ENCODE data around the gene RBM19. TPM values are rescaled to one million over a fixed set of nuclear protein-coding genes. Genes with fewer than 3 reads are reported as not detected.

Gene RBM19
- total RNA-seq, 2 donors from 2014 or later = 38.6 to 43.1 TPM

GRCh38 chr12:113772505-113773030 lies 193.6 kb downstream of the RBM19 start:
- no peaks in the 10 kb centered on the region for H3K27me3 ChIP-seq (ENCODE audit: control insufficient read depth, insufficient read depth, low read length, poor library complexity, severe bottlenecking)
- H3K9me3 ChIP-seq (ENCODE audit: control insufficient read depth, low read length) = no peaks in the 10 kb centered on the region
- H3K4me1 ChIP-seq (ENCODE audit: control insufficient read depth, insufficient read depth, low read length) = no peaks in the 10 kb centered on the region
- Mint-ChIP-seq H3K27ac (no peak overlapping the region), H3K36me3 (ENCODE audit: low read depth) (no peaks in the 10 kb centered on the region), H3K27me3 (ENCODE audit: insufficient read depth) (no peaks in the 10 kb centered on the region), H3K4me3 (no peak overlapping the region), H3K9me3 (no peaks in the 10 kb centered on the region), H3K4me1 (no peaks in the 10 kb centered on the region)
- no peak overlapping the region for H3K4me3 ChIP-seq (ENCODE audit: low read length)
- no peak for TF ChIP-seq CTCF (conservative IDR thresholded peaks at IDR 0.05)
- H3K36me3 ChIP-seq (ENCODE audit: control insufficient read depth, insufficient read depth, low read length) = no peaks in the 10 kb centered on the region
- WGBS, 2 experiments (ENCODE audit: insufficient coverage in 1 of 2, insufficient read length in 1 of 2) = 96 to 98% methylated on average over 5 to 6 of the region's 6 CpGs
- no peak for DNase-seq
- H3K27ac ChIP-seq (ENCODE audit: low read depth, low read length) = no peak overlapping the region
- H3K9ac ChIP-seq (ENCODE audit: extremely low read depth, low read length, poor library complexity, severe bottlenecking) = no peak overlapping the region

GRCh38 chr12:113770389-113770865 lies 195.7 kb downstream of the RBM19 start:
- no peak overlapping the region for H3K27ac ChIP-seq (ENCODE audit: low read depth, low read length)
- Mint-ChIP-seq H3K27ac (no peak overlapping the region), H3K9me3 (no peaks in the 10 kb centered on the region), H3K36me3 (ENCODE audit: low read depth) (no peaks in the 10 kb centered on the region), H3K27me3 (ENCODE audit: insufficient read depth) (no peaks in the 10 kb centered on the region), H3K4me1 (no peaks in the 10 kb centered on the region), H3K4me3 (no peak overlapping the region)
- H3K27me3 ChIP-seq (ENCODE audit: control insufficient read depth, insufficient read depth, low read length, poor library complexity, severe bottlenecking) = peaks cover 2% of the 10 kb centered on the region
- H3K36me3 ChIP-seq (ENCODE audit: control insufficient read depth, insufficient read depth, low read length) = no peaks in the 10 kb centered on the region
- H3K4me3 ChIP-seq (ENCODE audit: low read length) = no peak overlapping the region
- H3K4me1 ChIP-seq (ENCODE audit: control insufficient read depth, insufficient read depth, low read length) = no peaks in the 10 kb centered on the region
- 79 to 92% methylated on average over 4 to 10 of the region's 10 CpGs for whole genome bisulfite sequencing, 2 experiments (ENCODE audit: insufficient coverage in 1 of 2, insufficient read length in 1 of 2)
- TF ChIP-seq CTCF (conservative IDR thresholded peaks at IDR 0.05) = no peak
- H3K9me3 ChIP-seq (ENCODE audit: control insufficient read depth, low read length) = no peaks in the 10 kb centered on the region
- no peak for DNase-seq
- no peak overlapping the region for H3K9ac ChIP-seq (ENCODE audit: extremely low read depth, low read length, poor library complexity, severe bottlenecking)

GRCh38 chr12:113769305-113769704 lies 196.8 kb downstream of the RBM19 start:
- no peaks in the 10 kb centered on the region for H3K4me1 ChIP-seq (ENCODE audit: control insufficient read depth, insufficient read depth, low read length)
- no peak overlapping the region for H3K27ac Mint-ChIP-seq
- H3K4me3 ChIP-seq (ENCODE audit: low read length) = no peak overlapping the region
- H3K9me3 ChIP-seq (ENCODE audit: control insufficient read depth, low read length) = no peaks in the 10 kb centered on the region
- no peaks in the 10 kb centered on the region for H3K36me3 ChIP-seq (ENCODE audit: control insufficient read depth, insufficient read depth, low read length)
- H3K4me1 Mint-ChIP-seq = no peaks in the 10 kb centered on the region
- H3K9me3 Mint-ChIP-seq = no peaks in the 10 kb centered on the region
- no peak for TF ChIP-seq CTCF (conservative IDR thresholded peaks at IDR 0.05)
- no peaks in the 10 kb centered on the region for H3K27me3 Mint-ChIP-seq (ENCODE audit: insufficient read depth)
- peaks cover 4% of the 10 kb centered on the region for H3K27me3 ChIP-seq (ENCODE audit: control insufficient read depth, insufficient read depth, low read length, poor library complexity, severe bottlenecking)
- 87 to 90% methylated on average over 4 to 9 of the region's 9 CpGs for WGBS, 2 experiments (ENCODE audit: insufficient coverage in 1 of 2, insufficient read length in 1 of 2)
- DNase-seq = no peak
- H3K9ac ChIP-seq (ENCODE audit: extremely low read depth, low read length, poor library complexity, severe bottlenecking) = no peak overlapping the region
- no peaks in the 10 kb centered on the region for H3K36me3 Mint-ChIP-seq (ENCODE audit: low read depth)
- H3K4me3 Mint-ChIP-seq = no peak overlapping the region
- H3K27ac ChIP-seq (ENCODE audit: low read depth, low read length) = no peak overlapping the region
